ENCODE results near the gene AKAP1. TPM values are rescaled to one million over a fixed set of nuclear protein-coding genes. Genes with fewer than 3 reads are reported as not detected.

The AKAP1 gene
- total and polyA plus RNA-seq, 9 donors: 20.0 to 45.2 (median 30.4) TPM

- 50 to 62% (median 51%) methylated on average over 3 of the region's 3 CpGs for WGBS, 3 donors
- no peak for DNase-seq
- TF ChIP-seq CTCF (IDR thresholded peaks at IDR 0.05) (no peak), POLR2A (IDR thresholded peaks at IDR 0.05) (no peak), EP300 (IDR thresholded peaks at IDR 0.05) (no peak)
- no peaks in the 10 kb centered on the region for H3K36me3 ChIP-seq
- no peaks in the 10 kb centered on the region for H3K9me3 ChIP-seq
- H3K4me1 ChIP-seq (ENCODE audit: insufficient read depth): peaks cover 1% of the 10 kb centered on the region
- H3K27me3 ChIP-seq: no peaks in the 10 kb centered on the region
- H3K4me3 ChIP-seq: no peak overlapping the region
- no peak overlapping the region for H3K27ac ChIP-seq
- intact Hi-C loops (cut with DNase I): no loop called here
These were observed 46.6 kb upstream of the AKAP1 start for GRCh38 chr17:57038486-57038885.

GRCh38 chr17:57040571-57040970 is 44.5 kb upstream of the AKAP1 start:
- intact Hi-C loops (cut with DNase I): no loop called here
- Histone ChIP-seq H3K36me3 (no peaks in the 10 kb centered on the region), H3K4me3 (no peak overlapping the region), H3K4me1 (ENCODE audit: insufficient read depth) (peaks cover 1% of the 10 kb centered on the region), H3K9me3 (no peaks in the 10 kb centered on the region), H3K27ac (no peak overlapping the region), H3K27me3 (no peaks in the 10 kb centered on the region)
- DNase-seq: no peak
- TF ChIP-seq EP300 (IDR thresholded peaks at IDR 0.05): no peak
- no peak for TF ChIP-seq CTCF (IDR thresholded peaks at IDR 0.05)
- TF ChIP-seq POLR2A (IDR thresholded peaks at IDR 0.05): no peak
- WGBS, 3 donors: 70 to 75% (median 73%) methylated on average over 2 of the region's 2 CpGs

- TF ChIP-seq POLR2A (IDR thresholded peaks at IDR 0.05): no peak
- TF ChIP-seq EP300 (IDR thresholded peaks at IDR 0.05): no peak
- TF ChIP-seq CTCF (IDR thresholded peaks at IDR 0.05): no peak
- Histone ChIP-seq H3K27me3 (no peaks in the 10 kb centered on the region), H3K27ac (no peak overlapping the region), H3K4me1 (ENCODE audit: insufficient read depth) (peaks cover 5% of the 10 kb centered on the region), H3K9me3 (no peaks in the 10 kb centered on the region), H3K36me3 (no peaks in the 10 kb centered on the region), H3K4me3 (no peak overlapping the region)
- 58 to 74% (median 59%) methylated on average over 4 of the region's 4 CpGs for WGBS, 3 donors
- intact Hi-C loops (cut with DNase I): no loop called here
- no peak for DNase-seq
These were observed 41.8 kb upstream of the AKAP1 start for GRCh38 chr17:57043276-57043675.

GRCh38 chr17:57044976-57045867 is 39.8 kb upstream of the AKAP1 start:
- DNase-seq: peak in 1 of 5 donors; percentile 36
- TF ChIP-seq POLR2A (IDR thresholded peaks at IDR 0.05) (no peak), CTCF (IDR thresholded peaks at IDR 0.05) (no peak), EP300 (IDR thresholded peaks at IDR 0.05) (no peak)
- peak overlapping the region; percentile 27 for H3K4me3 ChIP-seq
- H3K27me3 ChIP-seq: no peaks in the 10 kb centered on the region
- H3K4me1 ChIP-seq (ENCODE audit: insufficient read depth): peaks cover 5% of the 10 kb centered on the region
- H3K36me3 ChIP-seq: no peaks in the 10 kb centered on the region
- no peaks in the 10 kb centered on the region for H3K9me3 ChIP-seq
- WGBS, 3 donors: 16 to 43% (median 23%) methylated on average over 48 to 49 of the region's 49 CpGs
- intact Hi-C loops (cut with DNase I): no loop called here
- H3K27ac ChIP-seq: no peak overlapping the region

Measured in ovary (tissue), 9 donors.